ENCODE results near the gene RIN3. TPM values are rescaled to one million over a fixed set of nuclear protein-coding genes. Genes with fewer than 3 reads are reported as not detected.

RIN3 gene
- total and polyA plus RNA-seq, 2 donors (not counting 3 experiments of a cell fraction or from before 2014, with no cell fraction given) = 5.1 to 20.8 TPM

DNA sequence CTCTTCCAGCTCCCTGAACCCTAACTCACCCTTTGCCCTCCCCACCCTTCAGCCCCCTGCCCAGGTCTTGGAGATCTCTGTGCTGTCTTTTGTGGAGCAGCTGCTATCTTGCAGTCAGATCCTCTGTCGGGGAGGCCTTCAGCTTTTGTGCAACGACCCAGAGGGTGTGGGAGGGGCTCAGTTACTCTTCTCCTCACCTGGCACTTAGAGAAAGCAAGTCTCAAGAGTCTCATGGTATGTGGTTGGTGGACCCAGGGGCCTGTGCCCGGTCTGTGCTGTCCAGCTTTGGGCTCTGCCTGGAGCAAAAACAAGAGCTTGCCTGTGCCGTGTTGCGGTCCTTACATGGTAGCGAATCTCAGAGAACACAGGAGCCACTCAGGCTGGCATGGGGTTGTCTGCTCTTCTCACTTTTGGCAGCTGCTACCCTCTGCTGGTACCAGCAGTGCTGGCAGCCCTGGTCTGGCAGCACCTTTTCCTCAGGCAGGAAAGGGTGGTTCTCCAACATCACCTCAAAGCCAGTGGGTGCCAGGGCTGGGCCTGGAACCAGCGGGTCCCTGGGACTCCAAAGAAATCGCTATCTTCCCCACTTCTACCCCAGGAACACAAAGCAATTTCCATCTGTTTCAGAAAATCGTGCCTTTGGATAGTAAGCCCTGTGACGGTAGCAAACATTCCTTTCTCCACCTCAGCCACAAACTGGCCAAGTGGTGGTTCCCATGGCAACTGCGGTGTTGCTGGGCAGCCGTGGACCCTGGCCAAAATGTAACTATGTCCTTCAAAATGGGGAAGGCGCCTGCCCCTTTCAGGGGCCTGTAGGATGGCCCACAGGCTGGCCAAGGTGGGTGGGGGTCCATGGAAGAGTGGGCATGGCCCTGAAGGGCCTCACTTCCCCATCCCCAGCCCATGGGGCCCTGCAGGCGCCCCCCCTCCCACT lies 90.0 kb downstream of the RIN3 start:
- FAIRE-seq (no peak), DNase-seq (ENCODE audit: low read depth, low spot score) (no peak)
- CTCF ChIA-PET = no interaction called here
- Histone ChIP-seq H3K9ac (replicated peaks; ENCODE audit: extremely low read depth, insufficient read depth, low read length) (no peak overlapping the region), H3K9me3 (replicated peaks; ENCODE audit: control insufficient read depth, insufficient read depth, low read length) (no peaks in the 10 kb centered on the region), H3K9me1 (replicated peaks; ENCODE audit: control insufficient read depth, extremely low read depth, insufficient read depth, low read length) (no peaks in the 10 kb centered on the region), H3K27ac (ENCODE audit: insufficient read depth, low read depth, low read length) (no peak overlapping the region), H3K79me2 (ENCODE audit: control insufficient read depth, insufficient read depth, low read length) (no peaks in the 10 kb centered on the region), H3K36me3 (ENCODE audit: control insufficient read depth in 2 of 2, extremely low read depth in 1 of 2, insufficient read depth in 2 of 2, low read length in 2 of 2) (no peaks in the 10 kb centered on the region), H4K20me1 (replicated peaks; ENCODE audit: control insufficient read depth, extremely low read depth, insufficient read depth, low read length) (no peaks in the 10 kb centered on the region), H3K4me1 (ENCODE audit: control insufficient read depth, extremely low read depth, insufficient read depth, low read length) (no peaks in the 10 kb centered on the region), H3K27me3 (ENCODE audit: control insufficient read depth in 2 of 2, insufficient read depth in 2 of 2, low read length in 2 of 2) (no peaks in the 10 kb centered on the region), H2AFZ (ENCODE audit: low read depth, low read length) (no peak overlapping the region), H3K4me3 (replicated peaks in 1 of 3; ENCODE audit: insufficient read depth in 1 of 3, low read depth in 1 of 3, low read length in 3 of 3) (no peak overlapping the region), H3K4me2 (ENCODE audit: insufficient read depth, low read length) (no peak overlapping the region)
- POLR2A ChIA-PET = no interaction called here
- intact Hi-C loops (cut with micrococcal nuclease) = no loop called here
- TF ChIP-seq, protein P1, sequence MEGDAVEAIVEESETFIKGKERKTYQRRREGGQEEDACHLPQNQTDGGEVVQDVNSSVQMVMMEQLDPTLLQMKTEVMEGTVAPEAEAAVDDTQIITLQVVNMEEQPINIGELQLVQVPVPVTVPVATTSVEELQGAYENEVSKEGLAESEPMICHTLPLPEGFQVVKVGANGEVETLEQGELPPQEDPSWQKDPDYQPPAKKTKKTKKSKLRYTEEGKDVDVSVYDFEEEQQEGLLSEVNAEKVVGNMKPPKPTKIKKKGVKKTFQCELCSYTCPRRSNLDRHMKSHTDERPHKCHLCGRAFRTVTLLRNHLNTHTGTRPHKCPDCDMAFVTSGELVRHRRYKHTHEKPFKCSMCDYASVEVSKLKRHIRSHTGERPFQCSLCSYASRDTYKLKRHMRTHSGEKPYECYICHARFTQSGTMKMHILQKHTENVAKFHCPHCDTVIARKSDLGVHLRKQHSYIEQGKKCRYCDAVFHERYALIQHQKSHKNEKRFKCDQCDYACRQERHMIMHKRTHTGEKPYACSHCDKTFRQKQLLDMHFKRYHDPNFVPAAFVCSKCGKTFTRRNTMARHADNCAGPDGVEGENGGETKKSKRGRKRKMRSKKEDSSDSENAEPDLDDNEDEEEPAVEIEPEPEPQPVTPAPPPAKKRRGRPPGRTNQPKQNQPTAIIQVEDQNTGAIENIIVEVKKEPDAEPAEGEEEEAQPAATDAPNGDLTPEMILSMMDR (IDR thresholded peaks at IDR 0.05; ENCODE audit: extremely low read depth in 1 of 2, insufficient read depth in 1 of 2, low read depth in 1 of 2, low read length in 2 of 2) = no peak
- TF ChIP-seq JUN (IDR thresholded peaks at IDR 0.05; ENCODE audit: borderline replicate concordance, insufficient read depth, insufficient read length, low read depth) (no peak), EZH2 (IDR thresholded peaks at IDR 0.05; ENCODE audit: borderline replicate concordance, low read depth, low read length, severe bottlenecking) (no peak), POLR2AphosphoS5 (IDR thresholded peaks at IDR 0.05; ENCODE audit: insufficient read depth, low read depth, low read length) (no peak)
- dilution Hi-C loops (cut with MboI; ENCODE audit: extremely low pct_ligation_motif_present, low sequenced_read_pairs) = no loop called here
- no TSS peak for BruUV-seq (replicated peaks)
